ENCODE measurements around the gene CDK16. TPM values are rescaled to one million over a fixed set of nuclear protein-coding genes. Genes with fewer than 3 reads are reported as not detected.

Gene CDK16
- polyA plus RNA-seq, 1 donor from 2014 or later, result 16.8 TPM

DNA sequence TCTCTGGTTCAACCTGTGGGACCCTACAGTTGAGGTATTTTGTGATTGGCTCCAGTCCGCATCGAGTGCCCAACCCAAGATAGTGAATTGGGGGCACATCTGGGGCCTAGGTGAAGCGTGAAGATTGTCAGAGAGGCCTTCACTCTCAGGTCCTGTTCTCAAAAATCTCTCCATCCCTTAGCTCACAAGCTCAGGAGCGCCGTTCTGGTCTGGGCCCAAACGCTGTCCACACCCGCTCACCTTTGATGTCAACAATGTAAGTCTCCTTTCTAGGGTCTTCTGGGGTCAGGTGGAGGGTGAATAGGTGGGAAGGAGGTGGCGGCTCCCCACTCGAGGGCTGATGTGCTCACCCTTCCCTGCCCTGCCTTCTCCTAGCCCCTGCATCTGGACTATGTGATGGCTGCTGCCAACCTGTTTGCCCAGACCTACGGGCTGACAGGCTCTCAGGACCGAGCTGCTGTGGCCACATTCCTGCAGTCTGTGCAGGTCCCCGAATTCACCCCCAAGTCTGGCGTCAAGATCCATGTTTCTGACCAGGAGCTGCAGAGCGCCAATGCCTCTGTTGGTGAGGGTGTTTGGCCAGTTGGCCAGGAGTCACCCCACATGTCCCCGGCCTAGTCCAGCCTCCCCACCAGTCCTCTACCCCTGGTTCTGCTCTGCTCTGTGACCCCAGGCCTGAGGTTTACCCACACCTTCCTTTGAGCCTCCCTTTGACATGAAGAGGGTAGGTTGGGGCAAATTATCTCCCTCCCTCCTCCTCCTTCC lies 7.6 kb upstream of the CDK16 start:
- H3K27me3 Mint-ChIP-seq, result no peaks in the 10 kb centered on the region
- H3K9me3 Mint-ChIP-seq, result no peaks in the 10 kb centered on the region
- no peak overlapping the region for H3K27ac Mint-ChIP-seq
- H3K36me3 Mint-ChIP-seq, result peaks cover 8% of the 10 kb centered on the region
- no peak overlapping the region for H3K4me3 Mint-ChIP-seq
- peaks cover 0 to 1% (median 0%) of the 10 kb centered on the region in 3 donors for H3K4me1 Mint-ChIP-seq

DNA sequence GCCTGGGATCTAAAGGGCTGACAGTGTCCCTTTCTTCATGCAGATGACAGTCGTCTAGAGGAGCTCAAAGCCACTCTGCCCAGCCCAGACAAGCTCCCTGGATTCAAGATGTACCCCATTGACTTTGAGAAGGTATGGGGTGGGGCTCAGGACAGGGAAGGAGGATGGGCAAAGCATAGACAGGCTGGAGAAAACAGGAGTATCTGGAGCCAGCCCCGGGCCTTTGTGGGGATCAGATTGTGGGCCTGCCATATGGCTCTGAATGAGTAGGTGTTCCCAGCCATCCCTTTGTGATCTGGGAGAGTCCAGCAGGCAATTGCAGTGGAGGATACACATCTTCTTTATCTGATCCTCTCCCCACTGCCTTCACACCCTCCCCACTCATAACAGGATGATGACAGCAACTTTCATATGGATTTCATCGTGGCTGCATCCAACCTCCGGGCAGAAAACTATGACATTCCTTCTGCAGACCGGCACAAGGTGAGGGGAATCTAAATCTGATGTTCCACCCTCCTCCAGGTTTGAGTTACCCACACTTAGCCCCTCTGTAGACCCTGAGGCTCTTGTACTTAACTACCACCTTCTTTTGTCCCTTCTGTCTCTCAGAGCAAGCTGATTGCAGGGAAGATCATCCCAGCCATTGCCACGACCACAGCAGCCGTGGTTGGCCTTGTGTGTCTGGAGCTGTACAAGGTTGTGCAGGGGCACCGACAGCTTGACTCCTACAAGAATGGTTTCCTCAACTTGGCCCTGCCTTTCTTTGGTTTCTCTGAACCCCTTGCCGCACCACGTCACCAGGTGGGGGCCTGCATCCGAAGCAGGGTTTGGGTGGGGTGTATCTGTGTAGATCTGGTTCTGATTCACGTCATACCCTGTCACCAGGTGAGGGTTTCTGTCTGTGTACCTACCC lies 5.8 kb upstream of the CDK16 start:
- H3K9me3 Mint-ChIP-seq, result no peaks in the 10 kb centered on the region
- H3K36me3 Mint-ChIP-seq, result peaks cover 7% of the 10 kb centered on the region
- H3K27ac Mint-ChIP-seq, result no peak overlapping the region
- no peaks in the 10 kb centered on the region for H3K27me3 Mint-ChIP-seq
- H3K4me1 Mint-ChIP-seq, result peaks cover 9 to 12% (median 11%) of the 10 kb centered on the region in 3 donors
- H3K4me3 Mint-ChIP-seq, result no peak overlapping the region

DNA sequence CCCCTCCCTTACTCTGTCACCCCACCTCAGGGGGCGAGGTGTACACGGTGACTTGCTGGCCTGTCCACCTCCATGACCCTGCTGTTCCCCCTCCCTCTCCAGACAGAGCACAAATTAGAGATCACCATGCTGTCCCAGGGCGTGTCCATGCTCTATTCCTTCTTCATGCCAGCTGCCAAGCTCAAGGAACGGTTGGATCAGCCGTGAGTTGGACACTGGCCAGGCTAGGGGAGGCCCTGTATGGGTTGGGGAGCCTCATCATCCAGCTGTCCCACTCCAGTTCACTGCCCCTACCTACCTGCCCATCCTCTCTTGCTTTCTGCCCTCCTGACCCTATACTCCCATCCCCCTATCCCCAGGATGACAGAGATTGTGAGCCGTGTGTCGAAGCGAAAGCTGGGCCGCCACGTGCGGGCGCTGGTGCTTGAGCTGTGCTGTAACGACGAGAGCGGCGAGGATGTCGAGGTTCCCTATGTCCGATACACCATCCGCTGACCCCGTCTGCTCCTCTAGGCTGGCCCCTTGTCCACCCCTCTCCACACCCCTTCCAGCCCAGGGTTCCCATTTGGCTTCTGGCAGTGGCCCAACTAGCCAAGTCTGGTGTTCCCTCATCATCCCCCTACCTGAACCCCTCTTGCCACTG lies 3.9 kb upstream of the CDK16 start:
- Mint-ChIP-seq H3K36me3 (peaks cover 8% of the 10 kb centered on the region), H3K27ac (peak overlapping the region in 1 of 3 donors; percentile 40), H3K4me3 (no peak overlapping the region), H3K4me1 (peaks cover 12 to 14% (median 13%) of the 10 kb centered on the region in 3 donors), H3K9me3 (no peaks in the 10 kb centered on the region), H3K27me3 (no peaks in the 10 kb centered on the region)

DNA sequence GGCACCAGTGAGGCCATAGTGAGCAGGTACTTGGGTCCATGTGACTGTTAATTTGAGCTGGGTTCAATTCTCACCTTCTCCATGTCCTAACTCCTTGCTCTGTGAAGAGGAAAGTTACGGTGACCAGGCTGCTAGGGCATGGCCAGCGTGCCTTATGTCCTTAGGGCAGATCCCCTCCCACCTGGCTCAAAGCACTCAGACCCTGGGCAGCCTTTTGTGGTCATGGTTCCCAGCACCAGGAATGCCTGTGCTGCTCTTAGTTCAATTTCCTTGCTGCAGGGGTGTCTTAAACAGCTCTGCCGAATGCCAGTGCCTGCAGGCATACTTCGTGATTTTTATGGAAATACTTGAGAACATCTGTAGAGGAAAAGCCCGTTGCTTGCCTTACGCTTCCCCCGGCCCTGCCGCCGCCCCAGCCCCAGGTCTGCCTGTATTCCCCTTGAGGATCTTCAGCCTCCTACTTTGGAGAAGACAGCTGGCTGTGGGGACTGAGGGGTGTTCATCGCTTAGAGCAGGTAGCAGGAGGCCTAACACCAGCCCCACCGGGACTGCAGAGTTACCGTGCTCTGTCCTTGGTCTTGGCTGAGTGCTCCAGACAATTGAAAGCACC lies 3.1 kb upstream of the CDK16 start:
- H3K27ac Mint-ChIP-seq, result peak overlapping the region in 1 of 3 donors; percentile 33
- no peak overlapping the region for H3K4me3 Mint-ChIP-seq
- no peaks in the 10 kb centered on the region for H3K27me3 Mint-ChIP-seq
- H3K4me1 Mint-ChIP-seq, result peaks cover 15 to 21% (median 20%) of the 10 kb centered on the region in 3 donors
- no peaks in the 10 kb centered on the region for H3K9me3 Mint-ChIP-seq
- peaks cover 9% of the 10 kb centered on the region for H3K36me3 Mint-ChIP-seq

DNA sequence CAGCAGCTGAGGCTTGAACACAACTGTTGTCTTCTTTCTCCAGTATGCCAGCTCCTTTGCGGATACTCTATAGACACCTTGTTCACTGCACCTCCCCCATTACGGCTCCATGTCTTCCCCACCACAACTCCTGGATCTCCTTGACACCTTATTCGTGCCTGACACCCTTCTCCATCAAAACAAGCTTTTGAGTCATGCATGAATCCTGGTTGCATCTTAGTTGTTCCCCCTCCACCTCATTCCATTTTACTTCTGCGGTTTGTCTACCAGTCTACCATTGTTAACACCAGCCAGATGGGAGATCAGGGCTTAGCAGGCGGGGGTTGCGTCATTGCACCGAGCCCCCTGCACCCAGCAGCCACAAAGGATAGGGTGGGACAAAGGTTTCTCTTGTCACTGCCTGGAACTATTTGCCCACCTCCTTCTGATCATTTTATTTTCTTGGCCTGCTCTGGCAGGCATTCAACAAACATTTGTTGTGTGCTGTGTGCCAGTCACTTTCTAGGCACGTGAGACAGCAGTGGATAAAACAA lies 2.0 kb upstream of the CDK16 start:
- Mint-ChIP-seq H3K9me3 (no peaks in the 10 kb centered on the region), H3K27me3 (no peaks in the 10 kb centered on the region), H3K27ac (peak overlapping the region; percentile 3 to 98 (median 96)), H3K4me1 (peaks cover 22 to 26% (median 25%) of the 10 kb centered on the region in 3 donors), H3K4me3 (peak overlapping the region in 2 of 4 donors; percentile 3 to 89), H3K36me3 (peaks cover 9% of the 10 kb centered on the region)

DNA sequence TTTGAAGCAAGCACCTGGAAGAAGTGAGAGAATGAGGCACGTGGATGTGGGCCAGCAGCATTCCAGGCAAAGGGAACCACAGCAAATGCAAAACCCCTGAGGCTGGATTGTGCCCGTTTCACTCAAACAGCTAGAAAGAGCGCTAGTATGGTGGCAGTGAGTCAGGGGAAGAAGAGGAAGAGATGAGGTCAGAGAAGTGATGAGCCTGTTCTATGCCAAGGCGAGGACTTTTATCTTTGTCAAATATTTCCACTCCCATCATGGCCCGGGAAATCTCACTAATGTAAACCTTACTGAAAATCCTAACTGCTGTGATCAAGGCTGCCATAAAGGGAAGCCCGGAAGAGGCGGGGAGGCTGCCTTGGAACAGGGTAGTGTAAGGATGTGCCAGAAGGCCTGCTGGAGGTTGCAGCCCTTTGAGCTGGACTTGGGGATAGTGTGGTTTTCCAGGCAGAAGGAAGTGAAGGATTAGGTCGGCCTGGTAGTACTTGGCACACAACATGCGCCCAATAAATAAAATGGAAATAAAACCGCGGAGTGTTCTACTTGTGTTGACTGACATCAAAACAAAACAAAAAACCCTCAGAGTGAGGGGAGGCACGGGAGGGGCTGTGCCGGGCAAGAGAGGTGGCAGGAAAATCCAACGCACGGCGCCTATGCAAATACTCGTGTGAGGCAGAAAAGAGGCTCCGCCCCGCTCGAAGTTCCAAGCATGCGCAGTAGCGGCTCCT lies 1.2 kb upstream of the CDK16 start:
- H3K36me3 Mint-ChIP-seq, result peaks cover 13% of the 10 kb centered on the region
- no peaks in the 10 kb centered on the region for H3K27me3 Mint-ChIP-seq
- H3K4me1 Mint-ChIP-seq, result peaks cover 22 to 30% (median 25%) of the 10 kb centered on the region in 3 donors
- H3K4me3 Mint-ChIP-seq, result peak overlapping the region; percentile 89 to 98 (median 96)
- H3K9me3 Mint-ChIP-seq, result no peaks in the 10 kb centered on the region
- H3K27ac Mint-ChIP-seq, result peak overlapping the region; percentile 96 to 99 (median 98)

DNA sequence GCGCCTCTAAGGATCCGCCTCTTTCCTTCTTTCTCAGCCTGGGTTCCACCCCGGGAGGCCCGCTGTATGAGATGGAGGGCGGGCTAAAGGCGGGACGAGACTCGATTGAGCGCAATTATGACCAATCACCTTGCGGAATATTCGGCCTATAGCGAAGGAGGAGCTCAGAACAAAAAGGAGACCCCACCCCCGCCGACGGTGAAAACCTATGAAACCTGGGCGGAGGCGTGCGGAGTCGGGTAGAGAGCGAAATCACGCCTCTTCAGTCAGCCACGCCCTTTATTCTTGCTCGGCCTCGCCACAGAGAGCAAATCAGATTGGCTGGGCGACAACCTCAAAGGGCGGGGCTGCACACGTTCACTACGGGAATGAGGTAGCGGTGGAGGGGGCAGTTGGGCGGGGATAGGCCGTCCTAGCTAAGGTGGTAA lies 615 bp upstream of the CDK16 start:
- H3K27me3 Mint-ChIP-seq, result no peaks in the 10 kb centered on the region
- peaks cover 14% of the 10 kb centered on the region for H3K36me3 Mint-ChIP-seq
- H3K4me3 Mint-ChIP-seq, result peak overlapping the region; percentile 89 to 98 (median 96)
- peaks cover 22 to 30% (median 25%) of the 10 kb centered on the region in 3 donors for H3K4me1 Mint-ChIP-seq
- peak overlapping the region; percentile 96 to 99 (median 98) for H3K27ac Mint-ChIP-seq
- no peaks in the 10 kb centered on the region for H3K9me3 Mint-ChIP-seq

DNA sequence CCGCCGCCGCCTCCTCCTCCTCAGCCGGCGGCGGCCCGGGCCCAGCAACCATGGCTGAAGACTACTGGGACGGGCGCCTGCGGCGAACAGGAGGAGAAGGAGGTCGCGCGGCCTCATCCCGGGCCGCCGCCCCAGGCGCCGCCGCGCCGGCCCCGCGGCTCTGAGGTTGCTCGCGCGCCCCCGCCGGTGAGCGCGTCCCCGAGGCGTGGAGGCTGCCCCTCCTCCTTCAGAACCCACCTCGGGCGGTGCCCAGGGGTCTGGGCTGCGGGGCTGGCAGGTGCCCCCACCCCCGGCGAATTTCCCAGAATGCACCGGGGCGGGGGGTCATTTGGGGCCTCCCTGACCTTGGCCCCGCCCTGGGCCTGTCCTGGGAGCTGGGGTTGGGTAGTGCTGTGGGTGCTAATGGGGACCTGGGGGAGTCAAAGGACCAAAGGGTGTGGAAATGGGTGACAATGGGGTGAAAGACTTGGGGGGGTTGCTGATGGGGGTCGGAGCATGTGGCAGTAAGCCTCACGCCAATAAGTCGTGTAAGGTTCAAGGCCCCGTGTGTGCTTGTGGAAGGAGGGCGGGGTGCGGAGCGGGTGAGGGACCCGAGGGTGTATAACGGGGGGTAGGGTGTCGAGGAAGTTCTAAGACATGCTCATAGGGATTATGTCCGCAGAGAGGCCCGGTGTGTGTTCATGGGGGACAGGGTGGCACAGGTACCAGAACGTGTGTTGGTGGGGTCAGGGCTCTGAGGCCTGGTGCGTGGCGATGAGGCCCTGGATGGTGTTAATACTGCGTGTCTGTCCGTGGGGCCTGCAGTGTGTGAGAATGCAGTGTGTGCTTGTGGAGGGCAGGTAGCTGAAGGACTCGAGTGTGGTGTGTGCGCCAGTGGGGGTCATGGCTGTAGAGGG lies 687 bp downstream of the CDK16 start:
- Mint-ChIP-seq H3K27me3 (no peaks in the 10 kb centered on the region), H3K36me3 (peaks cover 12% of the 10 kb centered on the region), H3K27ac (peak overlapping the region; percentile 75 to 96 (median 82)), H3K4me3 (peak overlapping the region; percentile 89 to 98 (median 96)), H3K4me1 (peaks cover 22 to 30% (median 25%) of the 10 kb centered on the region in 3 donors), H3K9me3 (no peaks in the 10 kb centered on the region)

DNA sequence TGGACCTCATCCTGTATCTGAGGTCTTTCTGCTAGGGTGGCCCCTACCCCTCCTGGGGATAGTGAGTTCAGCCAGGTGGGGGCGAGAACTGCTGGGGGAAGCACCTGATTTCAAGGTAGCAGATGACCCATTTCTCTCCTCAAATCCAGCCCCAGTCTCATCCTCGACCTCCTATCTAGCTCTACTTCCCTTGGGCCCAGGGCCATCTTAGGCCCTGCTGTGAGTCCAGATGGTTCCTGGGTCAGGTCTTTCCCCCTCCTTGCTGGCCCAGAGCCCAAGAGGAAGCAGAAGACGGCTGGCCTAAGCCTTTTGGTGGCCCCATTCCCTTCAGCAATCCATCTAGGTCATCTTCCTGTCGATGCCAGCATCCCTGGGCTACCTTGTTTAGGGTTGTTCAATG lies 3.3 kb downstream of the CDK16 start:
- no peaks in the 10 kb centered on the region for H3K9me3 Mint-ChIP-seq
- no peaks in the 10 kb centered on the region for H3K27me3 Mint-ChIP-seq
- H3K36me3 Mint-ChIP-seq, result peaks cover 15% of the 10 kb centered on the region
- H3K4me1 Mint-ChIP-seq, result peaks cover 17 to 27% (median 19%) of the 10 kb centered on the region in 3 donors
- H3K4me3 Mint-ChIP-seq, result peak overlapping the region in 3 of 4 donors; percentile 19 to 77 (median 61)
- peak overlapping the region in 1 of 3 donors; percentile 18 for H3K27ac Mint-ChIP-seq

DNA sequence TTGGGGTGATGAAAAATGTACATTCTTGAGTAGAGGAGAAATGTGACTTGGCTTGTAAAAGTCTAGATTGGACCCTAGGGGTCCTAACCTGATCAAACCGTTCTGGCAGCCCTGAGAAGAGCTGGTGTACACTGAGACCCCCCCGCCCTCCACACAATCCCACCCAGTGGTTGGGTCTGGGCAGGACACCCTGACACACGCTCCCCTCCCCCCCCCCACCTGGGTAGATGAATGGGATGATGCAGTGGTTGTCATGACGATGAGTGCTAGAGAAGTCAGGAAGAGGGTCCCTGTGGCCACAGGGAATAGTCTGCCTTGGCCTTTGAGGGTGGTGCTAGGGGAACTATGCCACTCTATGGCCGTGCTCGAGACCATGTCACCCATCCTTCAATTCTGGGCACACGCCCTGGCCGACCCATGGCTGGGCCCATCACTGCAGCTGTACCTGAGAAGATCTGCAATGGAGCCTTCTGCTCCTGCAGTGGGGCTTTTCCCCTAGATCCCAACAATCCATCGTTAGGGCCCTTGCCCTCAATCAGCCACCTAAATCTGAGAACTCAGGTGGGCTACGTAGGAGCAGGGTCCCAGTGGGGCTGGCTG lies 4.4 kb downstream of the CDK16 start:
- H3K27ac Mint-ChIP-seq, result peak overlapping the region in 2 of 3 donors; percentile 28 to 45
- H3K36me3 Mint-ChIP-seq, result peaks cover 19% of the 10 kb centered on the region
- H3K9me3 Mint-ChIP-seq, result no peaks in the 10 kb centered on the region
- H3K27me3 Mint-ChIP-seq, result no peaks in the 10 kb centered on the region
- peaks cover 9 to 21% (median 14%) of the 10 kb centered on the region in 3 donors for H3K4me1 Mint-ChIP-seq
- H3K4me3 Mint-ChIP-seq, result no peak overlapping the region

DNA sequence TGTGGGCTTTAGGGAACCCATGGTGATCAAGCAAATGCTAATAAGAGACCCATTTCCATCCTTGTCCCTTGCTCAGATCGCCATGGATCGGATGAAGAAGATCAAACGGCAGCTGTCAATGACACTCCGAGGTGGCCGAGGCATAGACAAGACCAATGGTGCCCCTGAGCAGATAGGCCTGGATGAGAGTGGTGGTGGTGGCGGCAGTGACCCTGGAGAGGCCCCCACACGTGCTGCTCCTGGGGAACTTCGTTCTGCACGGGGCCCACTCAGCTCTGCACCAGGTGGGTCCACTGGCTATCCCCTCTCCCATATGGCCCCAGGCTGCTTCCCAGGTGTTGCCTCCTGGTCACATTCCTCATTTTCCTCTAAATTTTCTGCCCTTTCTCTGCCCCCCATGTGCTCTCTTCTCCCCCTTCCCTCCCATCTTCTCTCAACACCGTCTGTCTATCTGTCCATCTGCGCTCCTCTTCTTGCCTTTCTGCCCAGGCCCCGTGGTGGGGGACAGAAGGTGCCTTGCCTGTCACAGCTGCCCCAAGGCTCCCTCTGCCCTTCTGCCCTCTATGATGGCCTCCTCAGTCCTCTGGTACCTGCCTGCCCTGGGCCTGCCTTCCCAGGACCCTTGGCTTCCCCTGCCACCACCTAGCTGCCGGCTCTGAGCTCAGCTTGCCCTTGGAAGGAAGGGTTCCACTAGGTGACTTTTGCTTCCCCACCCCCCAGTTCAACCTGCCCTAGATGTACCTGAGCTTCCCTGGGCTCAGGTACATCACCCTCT lies 5.2 kb downstream of the CDK16 start:
- peak overlapping the region in 2 of 3 donors; percentile 28 to 45 for H3K27ac Mint-ChIP-seq
- H3K27me3 Mint-ChIP-seq, result no peaks in the 10 kb centered on the region
- H3K36me3 Mint-ChIP-seq, result peaks cover 20% of the 10 kb centered on the region
- H3K9me3 Mint-ChIP-seq, result no peaks in the 10 kb centered on the region
- H3K4me1 Mint-ChIP-seq, result peaks cover 9 to 21% (median 14%) of the 10 kb centered on the region in 3 donors
- H3K4me3 Mint-ChIP-seq, result no peak overlapping the region

Data from IgD-negative memory B cell (primary cell).